Measurements from ENCODE around the gene SELENOF.

- TF ChIP-seq CHD2 (IDR thresholded peaks at IDR 0.05; ENCODE audit: low read length, partially characterized antibody) (no peak), FOXM1 (IDR thresholded peaks at IDR 0.05; ENCODE audit: low read depth) (no peak), CTCF (IDR thresholded peaks at IDR 0.05) (no peak), SMC3 (IDR thresholded peaks at IDR 0.05; ENCODE audit: low read depth, low read length) (no peak), IRF3 (IDR thresholded peaks at IDR 0.05; ENCODE audit: low read depth, low read length) (no peak), RFX5 (IDR thresholded peaks at IDR 0.05; ENCODE audit: low read length) (no peak), POLR2AphosphoS5 (IDR thresholded peaks at IDR 0.05; ENCODE audit: low read depth, low read length) (no peak), YY1 (IDR thresholded peaks at IDR 0.05; ENCODE audit: low read depth) (no peak), RAD21 (IDR thresholded peaks at IDR 0.05; ENCODE audit: low read length) (no peak), NFIC (IDR thresholded peaks at IDR 0.05; ENCODE audit: borderline replicate concordance) (no peak)
Measured at GRCh38 chr1:86861424-86861823, 52.5 kb downstream of the SELENOF start.

Measured in SK-N-SH (cell line).